TTC549 (cell line): ENCODE measurements around the gene ADAMTS16.

ENCODE experiments used
- FAIRE-seq: peaks from 2 replicates; lab custom pipeline; 2012; peaks lifted over from hg19 to GRCh38; lab: Jason Lieb, UNC

The ADAMTS16 gene

DNA sequence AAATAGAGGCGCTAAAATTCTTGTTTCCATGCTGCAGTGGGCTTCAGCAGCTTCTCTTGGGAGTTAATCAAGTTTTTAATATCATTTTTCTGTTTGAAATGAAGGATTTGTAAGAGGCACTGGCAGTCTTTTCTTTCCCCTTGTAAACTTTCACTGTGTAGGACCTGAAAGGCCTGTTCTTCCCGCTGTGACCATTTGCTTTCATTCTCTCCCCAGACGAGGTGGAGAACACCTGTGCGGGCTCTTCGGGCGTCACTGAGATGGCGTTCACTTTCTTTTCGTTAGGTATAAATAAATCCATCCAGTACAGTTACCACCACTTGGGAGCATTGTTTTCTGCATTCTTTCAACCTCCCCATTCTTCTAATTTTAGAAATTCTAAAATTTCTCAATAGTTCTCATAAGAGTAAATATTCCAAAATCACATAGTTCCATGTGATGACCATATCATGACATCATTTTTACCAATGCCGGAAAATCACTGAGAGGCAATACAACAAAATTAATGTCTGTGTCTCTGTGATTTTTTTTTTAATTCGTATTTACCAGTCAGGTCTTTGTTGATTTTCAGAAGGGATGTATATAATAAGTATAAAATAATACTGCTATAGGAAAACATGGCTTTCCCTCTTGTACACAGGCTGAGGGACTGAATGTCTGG, 150.7 kb downstream of the ADAMTS16 start:
- no peak for FAIRE-seq

DNA sequence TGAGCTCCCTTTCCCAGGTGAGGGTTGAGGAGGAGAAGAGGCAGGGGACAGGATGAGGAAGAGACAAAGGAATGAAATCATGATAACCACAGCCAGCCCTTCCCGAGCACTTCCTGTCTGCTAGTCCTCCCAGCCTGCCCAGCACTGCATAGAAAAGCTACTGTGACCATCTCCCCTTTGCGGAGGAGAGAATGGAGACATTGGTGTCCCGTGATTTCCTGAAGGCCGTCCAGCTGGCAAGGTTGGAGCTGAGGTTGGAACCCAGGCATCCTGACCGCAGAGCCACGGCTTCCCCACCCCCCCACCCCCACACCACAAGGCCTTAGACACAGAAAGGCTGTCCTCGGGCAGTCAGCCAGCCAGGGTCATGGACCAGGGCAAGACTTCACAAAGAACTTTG, 151.2 kb downstream of the ADAMTS16 start:
- no peak for FAIRE-seq

DNA sequence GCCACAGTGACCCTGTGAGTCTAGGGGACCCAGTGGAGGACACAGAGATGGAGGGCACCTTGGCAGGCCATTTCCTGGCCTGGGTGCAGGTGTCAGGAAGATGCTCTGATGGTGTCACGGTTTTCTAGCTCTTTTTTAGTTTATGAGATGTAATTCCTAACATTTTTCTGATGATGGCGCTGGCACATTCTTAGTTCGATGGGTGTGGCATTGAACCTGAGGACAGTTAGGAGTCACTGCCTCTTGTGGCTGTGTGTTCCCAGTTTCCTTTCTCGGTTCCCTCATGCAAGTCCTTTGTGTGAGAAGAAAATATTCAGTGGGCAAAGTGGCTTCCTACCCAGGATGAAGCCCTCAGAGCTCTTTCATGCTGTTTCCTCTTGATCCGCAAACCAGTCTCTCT, 152.9 kb downstream of the ADAMTS16 start:
- FAIRE-seq, result no peak

DNA sequence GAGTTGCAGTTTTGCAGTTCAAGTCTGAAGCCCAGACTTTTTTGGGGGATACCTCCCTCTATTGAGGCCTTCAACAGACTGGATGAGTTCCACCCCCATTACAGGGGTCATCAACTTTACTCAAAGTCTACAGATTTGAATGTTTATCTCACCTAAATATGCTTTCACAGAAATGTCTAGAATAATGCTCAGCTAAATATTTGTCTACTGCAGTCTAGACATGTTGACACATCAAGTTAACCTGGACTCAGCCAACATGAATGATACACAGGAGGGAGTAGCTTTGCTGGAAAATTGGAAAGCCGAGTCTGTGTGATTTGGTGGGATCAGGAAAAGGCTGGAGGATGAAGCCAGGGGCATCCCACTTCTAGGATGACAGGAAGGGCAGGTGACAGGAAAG, 154.3 kb downstream of the ADAMTS16 start:
- no peak for FAIRE-seq

DNA sequence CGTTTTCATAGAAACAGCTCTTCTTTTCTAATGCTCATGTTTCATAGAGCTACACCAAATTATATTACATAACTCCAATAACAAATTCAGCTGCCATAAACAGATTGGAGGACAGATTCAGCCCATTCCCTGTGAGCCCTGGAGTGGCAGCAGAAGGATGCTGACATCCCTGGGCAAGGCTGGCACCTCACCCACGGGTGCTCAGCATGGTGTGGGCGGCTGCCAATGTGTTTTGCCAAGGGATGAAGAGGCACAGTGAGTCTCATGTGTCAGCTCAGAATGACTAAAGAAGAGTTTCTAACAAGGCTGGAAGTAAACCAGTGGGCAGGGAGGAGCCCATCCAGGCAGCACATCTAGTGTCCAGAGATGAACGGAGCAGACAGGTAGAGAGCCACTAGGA, 155.2 kb downstream of the ADAMTS16 start:
- FAIRE-seq, result no peak

DNA sequence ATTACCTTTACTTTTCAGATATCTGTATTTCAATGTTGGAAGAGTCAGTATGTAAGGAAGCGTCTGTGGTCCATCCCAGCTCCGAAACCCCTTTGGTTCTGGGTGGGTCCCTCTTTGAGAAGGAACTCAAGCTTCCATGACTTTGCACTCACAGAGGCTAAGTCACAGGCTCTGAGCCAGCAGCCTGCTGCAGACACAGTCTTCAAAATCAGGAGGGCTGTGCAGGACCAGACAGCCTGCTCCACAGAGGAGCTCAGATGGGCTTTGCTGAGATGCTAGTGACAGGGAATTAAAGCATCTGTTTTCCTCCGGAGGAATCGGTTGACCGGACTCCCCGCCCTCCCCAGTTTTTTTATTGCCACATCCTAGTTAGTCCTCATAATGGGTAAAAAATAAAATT, 155.9 kb downstream of the ADAMTS16 start:
- FAIRE-seq, result no peak

DNA sequence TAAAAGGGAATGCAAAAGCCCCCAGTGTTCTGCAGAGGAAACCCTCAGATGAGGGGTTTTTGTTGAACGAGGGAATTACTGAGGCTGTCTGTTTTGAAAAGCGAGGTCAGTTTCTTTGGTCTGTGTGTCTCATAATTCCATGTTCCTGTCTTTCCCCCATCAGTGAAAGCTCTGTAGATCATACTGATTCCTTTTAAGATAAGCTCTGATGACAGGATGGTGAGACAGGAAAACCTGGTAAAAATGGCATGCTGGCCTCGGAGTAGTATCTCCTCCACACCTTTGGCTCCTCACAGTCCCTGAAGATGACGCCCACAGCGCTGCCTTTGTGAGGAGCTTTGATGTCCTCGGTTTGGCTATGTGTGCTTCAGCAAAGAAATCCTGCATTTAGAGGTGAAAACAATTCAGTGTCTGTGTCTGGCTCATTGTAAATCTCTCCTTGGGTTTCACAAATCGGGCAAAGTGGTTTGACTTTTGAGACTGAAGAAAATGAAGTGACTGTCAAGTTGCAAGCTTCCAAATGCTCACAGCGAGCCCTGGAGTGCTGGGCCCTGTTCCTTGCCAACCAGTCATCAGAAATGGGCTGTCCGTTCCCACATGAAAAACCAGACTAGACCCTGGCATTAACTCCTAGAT, 157.4 kb downstream of the ADAMTS16 start:
- FAIRE-seq, result no peak

DNA sequence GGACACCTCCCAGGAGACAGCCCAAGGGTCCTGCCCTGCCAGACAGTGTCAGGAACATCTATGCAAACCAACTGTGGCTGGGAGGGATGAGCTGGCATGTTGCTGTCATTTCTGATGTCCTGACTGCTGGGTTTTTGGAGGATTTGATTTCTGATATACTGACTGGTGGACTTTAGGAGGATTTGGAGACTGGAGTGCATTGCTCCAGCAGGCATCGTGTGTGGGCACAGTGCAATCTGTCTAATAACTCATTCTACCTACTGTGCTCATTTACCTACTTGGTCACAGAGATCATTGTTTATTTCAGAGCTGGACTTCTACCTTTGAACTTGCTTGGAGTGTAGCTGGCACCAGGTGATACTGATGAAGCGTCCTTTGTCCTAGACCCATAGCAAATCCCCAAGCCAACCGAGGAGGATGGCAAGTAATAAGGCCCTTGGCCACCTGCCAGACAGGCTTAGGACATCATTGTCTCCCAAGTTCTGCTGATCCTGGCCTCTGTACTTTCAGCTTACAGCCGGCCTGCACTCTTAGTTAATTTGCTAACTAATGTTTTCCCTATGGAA, 158.0 kb downstream of the ADAMTS16 start:
- no peak for FAIRE-seq

DNA sequence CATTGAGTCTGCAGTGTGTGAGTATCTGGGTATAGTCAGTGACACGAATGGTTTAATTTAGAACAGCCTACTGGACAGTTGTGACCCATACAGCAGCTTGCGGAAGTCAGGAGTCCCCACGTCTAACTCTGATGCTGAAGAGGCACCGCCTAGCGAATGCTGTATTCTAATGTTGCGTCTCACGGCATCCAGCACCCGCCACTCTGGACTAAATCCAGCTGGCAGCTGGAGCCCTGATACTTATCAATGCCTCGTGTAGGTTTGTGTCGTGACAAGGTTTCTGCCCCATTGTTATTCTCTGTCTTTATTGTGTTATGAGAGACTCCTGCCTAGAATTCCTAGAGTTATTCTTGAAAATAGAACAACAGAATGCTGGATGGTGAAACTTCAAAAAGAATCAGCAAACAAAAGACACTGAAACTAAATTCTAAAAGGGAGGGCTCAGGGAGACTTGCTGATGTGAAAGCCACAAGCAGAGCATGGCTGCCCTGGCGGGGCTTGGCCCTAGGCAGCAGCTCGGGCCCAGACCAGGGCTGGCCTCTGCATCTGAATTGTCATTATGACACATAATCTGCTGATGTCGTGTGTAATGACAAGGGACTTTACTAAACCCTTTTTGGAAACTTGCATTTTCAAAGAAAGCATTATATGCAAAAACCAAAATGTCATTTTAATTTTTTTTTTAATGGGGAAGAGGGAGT, 158.9 kb downstream of the ADAMTS16 start:
- no peak for FAIRE-seq

DNA sequence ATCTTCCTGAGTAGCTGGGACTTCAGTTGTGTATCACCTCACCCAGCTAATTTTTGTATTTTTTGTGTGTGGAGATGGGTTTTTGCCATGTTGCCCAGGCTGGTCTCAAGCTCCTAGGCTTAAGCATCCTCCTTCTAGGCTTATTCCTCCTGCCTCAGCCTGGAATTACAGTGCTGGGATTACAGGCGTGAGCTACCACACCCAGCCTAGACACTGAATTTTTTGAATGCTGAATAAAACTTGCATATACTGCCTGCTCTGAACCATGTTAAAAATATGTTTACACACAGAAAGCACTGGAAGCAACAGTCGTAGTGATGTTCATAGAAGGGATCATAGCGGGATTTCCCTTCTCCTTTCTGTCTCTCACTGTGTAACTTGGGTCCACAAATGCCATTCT, 161.0 kb downstream of the ADAMTS16 start:
- no peak for FAIRE-seq

DNA sequence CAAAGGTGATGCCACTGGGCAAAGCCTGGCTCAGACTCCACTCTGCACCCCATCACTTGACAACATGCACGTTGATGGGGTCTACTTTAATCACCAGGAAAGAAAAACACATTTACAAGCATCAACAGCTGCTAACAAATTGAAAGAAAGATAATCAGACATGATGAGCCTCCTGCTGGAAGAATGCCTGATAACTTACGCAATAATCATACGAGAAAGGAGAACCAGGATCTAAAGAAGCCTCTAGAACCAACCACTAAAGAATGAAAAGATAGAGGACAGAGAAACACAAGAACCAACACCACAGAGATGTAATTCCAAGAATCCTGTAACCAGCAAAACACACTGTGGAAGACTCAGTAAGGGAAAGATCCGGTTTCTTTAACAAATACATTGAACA, 162.1 kb downstream of the ADAMTS16 start:
- FAIRE-seq, result no peak

DNA sequence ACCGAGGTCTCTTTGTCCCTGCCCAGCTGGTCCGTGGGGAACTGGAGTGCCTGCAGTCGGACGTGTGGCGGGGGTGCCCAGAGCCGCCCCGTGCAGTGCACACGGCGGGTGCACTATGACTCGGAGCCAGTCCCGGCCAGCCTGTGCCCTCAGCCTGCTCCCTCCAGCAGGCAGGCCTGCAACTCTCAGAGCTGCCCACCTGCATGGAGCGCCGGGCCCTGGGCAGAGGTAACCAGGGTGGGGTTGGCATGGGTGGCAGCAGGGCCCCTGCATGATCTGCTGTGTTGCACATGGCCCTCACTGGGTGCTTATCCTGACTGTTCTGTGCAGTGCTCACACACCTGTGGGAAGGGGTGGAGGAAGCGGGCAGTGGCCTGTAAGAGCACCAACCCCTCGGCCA, 163.1 kb downstream of the ADAMTS16 start:
- no peak for FAIRE-seq

DNA sequence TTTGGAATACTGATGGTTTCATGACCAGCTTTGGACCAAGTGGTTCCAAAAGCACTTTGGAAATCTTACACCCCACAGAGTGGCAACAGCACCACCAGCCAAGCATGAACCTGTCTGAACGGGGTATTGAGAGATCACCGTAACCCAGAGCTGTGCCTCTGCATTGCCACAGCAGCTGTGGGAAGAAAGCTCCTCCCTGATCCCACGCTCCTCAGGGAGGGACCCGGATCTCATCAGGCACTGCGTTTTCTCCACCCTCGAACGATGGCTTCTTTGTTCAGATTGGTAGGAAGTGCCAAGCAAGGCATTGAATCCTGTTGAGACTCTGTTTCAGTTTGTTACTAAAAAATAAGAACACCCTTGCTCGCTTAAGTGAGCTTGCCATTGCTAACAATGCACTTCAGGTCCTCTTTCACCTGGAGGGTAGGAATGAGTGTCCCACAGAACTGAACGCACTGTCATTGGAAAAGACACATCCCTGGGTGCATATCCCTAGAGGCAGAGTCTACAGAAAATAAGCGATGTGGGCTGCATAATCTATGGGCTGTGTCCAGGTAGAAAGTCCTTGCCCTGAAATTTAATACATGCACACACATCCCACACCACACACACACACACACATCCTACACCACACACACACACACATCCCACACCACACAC, 164.4 kb downstream of the ADAMTS16 start:
- FAIRE-seq, result no peak

DNA sequence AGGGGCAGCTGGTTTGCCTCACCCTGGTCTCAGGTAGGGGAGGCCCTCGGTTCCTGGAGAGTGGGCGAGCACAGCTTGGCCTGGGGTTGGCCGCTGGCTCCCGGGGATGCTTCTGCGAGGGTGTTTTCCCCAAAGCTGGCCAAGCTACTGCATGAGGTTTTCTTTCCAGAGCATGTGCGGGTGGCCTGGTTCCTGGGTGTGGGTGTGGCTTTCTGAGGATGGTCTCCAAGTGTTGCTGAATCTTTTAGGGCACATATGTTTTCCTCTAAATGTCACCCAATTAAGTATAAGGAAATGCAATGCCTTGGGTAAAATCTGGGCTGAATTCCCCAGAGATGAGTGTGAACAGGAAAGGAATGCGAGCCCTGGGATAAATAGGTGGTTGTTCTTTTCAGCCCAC, 166.6 kb downstream of the ADAMTS16 start:
- no peak for FAIRE-seq

DNA sequence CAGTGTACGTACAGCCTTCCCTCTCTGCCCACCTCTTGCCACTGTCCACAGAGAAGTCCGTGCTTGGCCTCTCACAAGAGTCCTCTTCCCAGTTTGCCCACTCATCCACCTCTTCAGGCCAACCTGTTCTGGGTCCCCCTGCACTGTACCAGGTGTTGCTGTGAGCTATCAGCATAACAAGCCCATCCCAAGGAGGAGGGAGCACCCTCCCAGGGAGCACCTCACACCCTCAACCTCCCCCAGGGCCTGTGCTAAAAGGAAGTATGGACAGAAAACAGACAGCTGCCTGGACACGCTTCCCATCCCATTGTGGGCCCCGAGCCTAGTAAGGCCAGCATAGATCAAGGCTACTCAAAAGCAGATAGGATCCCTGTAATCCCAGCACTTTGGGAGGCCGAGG, 168.2 kb downstream of the ADAMTS16 start:
- no peak for FAIRE-seq

DNA sequence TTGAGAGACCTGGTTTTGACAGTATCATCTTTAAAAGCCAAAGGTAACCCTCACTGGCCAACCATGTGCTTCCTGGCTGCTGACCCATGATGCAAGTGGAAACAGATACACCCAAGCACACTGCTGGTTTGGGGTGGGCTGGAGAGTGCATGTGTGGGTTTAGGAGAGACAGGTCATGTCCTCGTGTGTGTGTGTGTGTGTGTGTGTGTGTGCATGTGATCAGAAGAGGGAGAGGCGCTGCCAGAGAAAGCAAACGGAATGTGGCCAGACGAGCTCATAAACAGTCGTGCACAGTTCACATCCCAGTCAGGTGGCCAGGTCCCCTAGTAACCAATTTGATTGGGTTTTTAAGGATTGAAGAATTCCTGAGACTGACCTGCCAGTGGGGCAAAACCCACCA, 169.5 kb downstream of the ADAMTS16 start:
- FAIRE-seq, result no peak

DNA sequence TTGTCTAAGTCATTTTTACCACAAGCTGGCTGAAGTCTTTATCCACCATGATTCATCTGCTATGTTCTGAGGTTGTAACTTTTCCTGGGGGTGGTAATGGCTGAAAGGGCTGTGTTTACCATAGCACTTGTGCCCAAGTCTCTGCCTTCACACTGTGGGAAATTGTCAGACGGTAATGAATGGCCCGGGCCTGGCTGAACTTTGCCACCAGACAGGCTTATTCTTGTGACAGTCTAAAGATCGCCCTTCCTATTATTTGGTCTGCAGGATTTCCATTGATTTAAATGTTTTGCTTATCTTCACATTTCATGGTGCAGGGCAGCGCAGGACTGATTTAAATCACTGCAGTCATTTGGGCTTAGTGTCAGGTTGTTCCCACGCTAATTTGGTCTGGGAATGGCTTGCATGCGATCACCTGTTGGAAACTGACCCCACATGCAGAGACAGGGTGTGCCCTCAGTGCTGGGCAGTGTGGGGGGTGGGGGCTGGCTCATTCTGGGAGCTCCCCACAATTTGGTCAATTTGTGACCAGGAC, 173.0 kb downstream of the ADAMTS16 start:
- FAIRE-seq, result no peak

DNA sequence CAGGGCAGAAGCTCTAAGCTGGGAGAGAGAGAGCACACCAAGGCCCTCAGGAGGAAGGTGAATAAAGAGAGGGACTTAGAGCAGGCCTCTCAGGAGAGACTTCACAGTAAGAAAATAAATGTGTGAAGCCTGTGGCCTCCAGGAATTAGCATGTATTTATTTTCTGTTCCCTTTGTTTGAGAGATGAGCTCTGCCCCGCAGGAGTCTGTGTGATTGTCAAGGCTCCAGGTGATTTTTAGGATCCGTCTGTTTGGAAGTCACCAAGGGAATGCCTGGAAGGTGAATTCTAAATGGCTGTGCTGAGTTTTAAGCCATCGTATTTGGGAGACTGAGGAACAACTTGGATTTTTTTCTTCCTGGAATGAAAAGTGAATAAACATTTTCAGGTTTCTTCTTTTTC, 174.0 kb downstream of the ADAMTS16 start:
- FAIRE-seq, result no peak

DNA sequence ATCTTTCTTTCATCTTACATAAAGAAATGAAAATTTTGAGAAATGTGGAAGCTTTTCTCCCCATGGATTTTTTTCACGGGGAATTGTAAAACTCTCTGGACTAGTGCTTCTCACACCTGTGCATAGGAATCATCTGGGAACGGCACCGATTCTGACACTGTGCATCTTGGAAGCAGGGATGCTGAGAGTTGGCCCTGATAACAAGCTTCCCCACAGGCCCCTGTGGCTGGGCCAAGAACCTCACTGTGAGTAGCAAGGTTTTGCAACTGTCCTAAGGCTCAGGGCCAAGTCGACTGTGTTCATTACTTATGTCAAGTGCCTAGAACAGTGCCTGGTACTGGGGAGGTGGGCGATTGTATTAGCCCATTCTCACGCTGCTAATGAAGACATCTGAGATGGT, 174.5 kb downstream of the ADAMTS16 start:
- FAIRE-seq, result no peak

DNA sequence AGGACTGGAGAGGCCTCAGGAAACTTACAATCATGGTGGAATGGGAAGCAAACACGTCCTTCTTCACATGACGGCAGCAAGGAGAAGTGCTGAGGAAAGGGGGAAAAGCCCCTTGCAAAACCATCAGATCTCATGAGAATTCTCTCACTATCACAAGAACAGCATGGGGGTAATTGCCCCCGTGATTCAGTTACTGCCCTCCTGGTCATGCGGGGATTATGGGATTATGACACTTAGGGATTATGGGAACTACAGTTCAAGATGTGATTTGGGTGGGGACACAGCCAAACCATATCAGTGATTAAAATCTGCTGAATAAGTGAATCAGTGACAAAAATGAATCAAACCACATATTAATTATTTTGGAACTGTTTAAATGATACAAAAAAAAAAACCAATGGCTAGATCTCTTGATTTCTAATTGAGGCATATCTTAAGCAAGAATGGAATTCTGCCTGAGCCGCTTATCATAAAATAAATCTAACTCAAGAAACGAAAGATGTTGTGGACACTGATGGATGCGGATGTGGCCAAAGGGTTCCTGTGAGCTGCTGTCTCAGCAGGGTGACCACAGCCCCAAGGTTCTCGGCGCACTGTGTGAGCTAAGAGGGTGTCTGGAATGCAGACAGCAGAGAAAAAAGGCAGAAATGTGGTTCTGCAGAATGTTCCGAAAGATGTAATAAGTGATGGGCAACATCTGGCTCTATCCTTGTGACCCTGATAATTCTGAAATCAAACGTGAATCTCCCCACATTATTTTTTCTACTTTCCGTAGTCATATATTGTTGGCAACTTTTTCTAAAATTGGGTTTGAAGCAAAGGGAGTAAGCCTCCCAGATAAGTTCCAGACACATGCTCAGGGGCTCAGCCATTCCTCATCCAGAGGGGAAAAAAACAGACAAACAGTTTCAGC, 175.2 kb downstream of the ADAMTS16 start:
- no peak for FAIRE-seq

DNA sequence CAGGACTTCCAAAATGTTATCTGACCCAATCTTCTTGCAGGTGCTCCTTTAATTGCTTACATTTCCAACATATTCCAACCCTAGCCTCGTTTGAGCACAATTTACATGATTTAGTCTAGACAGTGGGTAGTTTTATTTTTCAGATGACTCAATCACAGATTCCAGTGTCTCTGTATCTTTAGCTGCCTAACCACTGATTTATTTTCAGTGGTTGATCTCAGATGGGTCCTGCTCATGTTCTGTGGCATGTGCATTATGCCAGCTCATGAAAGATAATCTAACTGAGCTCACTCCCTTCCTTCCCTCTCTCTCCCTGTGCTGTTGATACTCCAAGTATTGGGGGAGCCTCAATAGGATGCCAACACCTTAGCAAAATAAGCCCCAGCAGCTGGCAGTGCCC, 176.2 kb downstream of the ADAMTS16 start:
- no peak for FAIRE-seq

DNA sequence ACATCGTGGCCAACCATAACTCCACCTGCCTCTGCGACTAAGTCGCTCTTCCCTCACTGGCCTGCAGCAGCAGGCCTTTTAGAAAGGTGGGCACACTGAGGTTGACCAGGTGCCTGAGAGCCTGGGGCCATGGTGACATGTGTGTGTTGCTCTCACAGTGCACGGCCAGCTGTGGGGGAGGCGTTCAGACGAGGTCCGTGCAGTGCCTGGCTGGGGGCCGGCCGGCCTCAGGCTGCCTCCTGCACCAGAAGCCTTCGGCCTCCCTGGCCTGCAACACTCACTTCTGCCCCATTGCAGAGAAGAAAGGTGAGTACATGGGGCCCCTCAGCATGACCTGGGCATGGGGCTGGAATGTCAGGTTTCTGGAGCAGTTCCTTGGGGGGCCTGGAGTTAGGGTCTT, 177.8 kb downstream of the ADAMTS16 start:
- FAIRE-seq, result no peak
